ENCODE measurements around the gene HYPK. TPM values are rescaled to one million over a fixed set of nuclear protein-coding genes. Genes with fewer than 3 reads are reported as not detected.

Gene HYPK
- polyA plus RNA-seq, 1 donor from 2014 or later: 5.0 TPM

DNA sequence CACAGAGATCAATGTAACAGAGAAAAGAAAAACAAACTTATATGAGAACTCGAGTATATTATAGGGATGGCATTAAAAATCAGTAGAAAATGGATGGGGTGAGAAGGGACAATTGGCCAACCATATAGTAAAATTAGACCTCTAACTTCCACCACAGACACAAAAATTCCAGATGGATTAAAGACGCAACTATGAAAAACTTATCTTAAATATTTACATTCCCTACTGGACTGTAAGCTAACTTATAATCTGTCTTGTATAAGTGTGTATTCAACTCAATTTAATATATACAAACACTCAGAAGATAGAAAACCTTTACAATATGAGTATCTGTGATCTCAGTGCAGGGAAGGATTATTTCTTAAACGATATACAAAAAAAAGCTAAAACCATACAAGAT lies 21.1 kb downstream of the HYPK start:
- no peak overlapping the region for H3K4me2 ChIP-seq (ENCODE audit: low read length)
- no peaks in the 10 kb centered on the region for H3F3A ChIP-seq (ENCODE audit: insufficient read depth, low read length, poor library complexity, severe bottlenecking)
- no peak overlapping the region for H3K9ac ChIP-seq (ENCODE audit: low read length)
- peaks cover 40% of the 10 kb centered on the region for H3K79me2 ChIP-seq (replicated peaks; ENCODE audit: insufficient read depth, low read length)
- no peak overlapping the region for H3K27ac ChIP-seq (ENCODE audit: low read length)
- no peaks in the 10 kb centered on the region for H3K9me2 ChIP-seq (ENCODE audit: insufficient read depth, low read length)
- no peaks in the 10 kb centered on the region for H3K9me3 ChIP-seq (ENCODE audit: low read length)
- TF ChIP-seq EP300 (conservative IDR thresholded peaks at IDR 0.05; ENCODE audit: poor library complexity, severe bottlenecking): no peak
- TF ChIP-seq MXI1 (conservative IDR thresholded peaks at IDR 0.05; ENCODE audit: poor library complexity, severe bottlenecking): no peak
- TF ChIP-seq RAD21 (conservative IDR thresholded peaks at IDR 0.05): no peak
- no peak for TF ChIP-seq CTCF (IDR thresholded peaks at IDR 0.05; ENCODE audit: poor library complexity, severe bottlenecking)
- no peak for TF ChIP-seq TAF1 (IDR thresholded peaks at IDR 0.05; ENCODE audit: low read depth)
- no peak for TF ChIP-seq POLR2AphosphoS5 (IDR thresholded peaks at IDR 0.05)
- TF ChIP-seq EZH2 (IDR thresholded peaks at IDR 0.05; ENCODE audit: borderline replicate concordance, insufficient read depth, low read length, poor library complexity, severe bottlenecking): no peak
- TF ChIP-seq SMC3 (conservative IDR thresholded peaks at IDR 0.05; ENCODE audit: poor library complexity): no peak
- TF ChIP-seq, protein P1, sequence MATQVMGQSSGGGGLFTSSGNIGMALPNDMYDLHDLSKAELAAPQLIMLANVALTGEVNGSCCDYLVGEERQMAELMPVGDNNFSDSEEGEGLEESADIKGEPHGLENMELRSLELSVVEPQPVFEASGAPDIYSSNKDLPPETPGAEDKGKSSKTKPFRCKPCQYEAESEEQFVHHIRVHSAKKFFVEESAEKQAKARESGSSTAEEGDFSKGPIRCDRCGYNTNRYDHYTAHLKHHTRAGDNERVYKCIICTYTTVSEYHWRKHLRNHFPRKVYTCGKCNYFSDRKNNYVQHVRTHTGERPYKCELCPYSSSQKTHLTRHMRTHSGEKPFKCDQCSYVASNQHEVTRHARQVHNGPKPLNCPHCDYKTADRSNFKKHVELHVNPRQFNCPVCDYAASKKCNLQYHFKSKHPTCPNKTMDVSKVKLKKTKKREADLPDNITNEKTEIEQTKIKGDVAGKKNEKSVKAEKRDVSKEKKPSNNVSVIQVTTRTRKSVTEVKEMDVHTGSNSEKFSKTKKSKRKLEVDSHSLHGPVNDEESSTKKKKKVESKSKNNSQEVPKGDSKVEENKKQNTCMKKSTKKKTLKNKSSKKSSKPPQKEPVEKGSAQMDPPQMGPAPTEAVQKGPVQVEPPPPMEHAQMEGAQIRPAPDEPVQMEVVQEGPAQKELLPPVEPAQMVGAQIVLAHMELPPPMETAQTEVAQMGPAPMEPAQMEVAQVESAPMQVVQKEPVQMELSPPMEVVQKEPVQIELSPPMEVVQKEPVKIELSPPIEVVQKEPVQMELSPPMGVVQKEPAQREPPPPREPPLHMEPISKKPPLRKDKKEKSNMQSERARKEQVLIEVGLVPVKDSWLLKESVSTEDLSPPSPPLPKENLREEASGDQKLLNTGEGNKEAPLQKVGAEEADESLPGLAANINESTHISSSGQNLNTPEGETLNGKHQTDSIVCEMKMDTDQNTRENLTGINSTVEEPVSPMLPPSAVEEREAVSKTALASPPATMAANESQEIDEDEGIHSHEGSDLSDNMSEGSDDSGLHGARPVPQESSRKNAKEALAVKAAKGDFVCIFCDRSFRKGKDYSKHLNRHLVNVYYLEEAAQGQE (IDR thresholded peaks at IDR 0.05; ENCODE audit: borderline replicate concordance): no peak
- H3K4me3 ChIP-seq (ENCODE audit: low read length): peak overlapping the region; percentile 8
- no peaks in the 10 kb centered on the region for H3K36me3 ChIP-seq (ENCODE audit: insufficient read depth, low read length)
- no peaks in the 10 kb centered on the region for H3K27me3 ChIP-seq (ENCODE audit: insufficient read depth, low read depth, low read length)
- no peaks in the 10 kb centered on the region for H4K20me1 ChIP-seq (ENCODE audit: insufficient read depth)
- H2AFZ ChIP-seq (ENCODE audit: low read depth, low read length): no peak overlapping the region

DNA sequence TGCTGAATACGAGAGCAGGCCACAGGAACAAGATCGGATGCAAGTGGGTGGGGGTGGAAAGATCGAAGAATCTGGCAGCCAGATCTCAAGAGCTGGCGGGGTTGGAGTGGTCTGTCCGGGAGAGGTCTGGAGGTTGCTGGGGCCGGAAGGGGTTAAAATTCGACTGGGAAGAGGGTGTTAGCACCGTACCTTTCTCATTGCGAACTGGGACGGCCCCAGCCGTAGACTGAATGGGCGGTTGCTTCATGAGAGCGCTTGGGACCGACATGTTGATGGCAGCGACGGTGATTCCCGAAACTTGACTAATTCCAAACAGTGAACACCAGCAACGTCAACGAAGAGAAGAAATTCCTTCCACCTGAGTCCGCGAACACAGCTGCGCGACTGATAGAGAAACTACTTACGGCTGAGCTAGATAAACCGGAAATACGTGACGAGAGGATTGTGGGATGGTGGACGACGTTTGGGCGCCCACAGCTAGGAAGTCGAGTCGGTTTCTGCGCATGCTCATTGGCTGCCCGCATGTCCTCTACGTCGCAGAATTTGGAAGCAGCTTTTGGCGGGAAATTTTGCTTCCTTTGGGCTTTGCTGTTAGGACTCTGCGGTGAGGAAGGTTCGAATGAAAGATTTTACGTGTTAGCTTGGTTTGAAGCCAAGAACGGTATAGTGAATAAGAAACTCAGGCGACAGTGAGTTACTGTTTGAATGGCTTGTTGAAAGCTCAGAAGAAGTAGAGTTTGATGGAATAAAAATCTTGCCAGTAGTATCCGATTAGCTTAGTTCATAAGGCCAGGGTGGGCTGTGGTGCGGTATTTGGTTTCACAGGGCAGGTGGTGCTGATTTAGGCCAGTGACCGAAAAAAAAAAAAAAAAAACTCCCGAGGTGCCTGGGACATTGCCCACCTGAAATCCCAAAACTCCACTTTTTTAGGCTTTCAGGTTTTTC lies 24.2 kb downstream of the HYPK start, which contains the start of gene MFAP1:
Gene MFAP1 (minus strand): TSS at position 389 of the 945 bp plus-strand sequence. CDS start 121 bp downstream, at position 268.
- peak within 1 kb of the TSS; percentile 83 for H3K9ac ChIP-seq (ENCODE audit: low read length)
- no peaks in the 10 kb centered on the region for H4K20me1 ChIP-seq (ENCODE audit: insufficient read depth)
- H3K4me2 ChIP-seq (ENCODE audit: low read length): peak within 1 kb of the TSS; percentile 80
- TF ChIP-seq CTCF (IDR thresholded peaks at IDR 0.05; ENCODE audit: poor library complexity, severe bottlenecking) (no peak), RAD21 (conservative IDR thresholded peaks at IDR 0.05) (peak; percentile 41), SMC3 (conservative IDR thresholded peaks at IDR 0.05; ENCODE audit: poor library complexity) (peak; percentile 52), TAF1 (IDR thresholded peaks at IDR 0.05; ENCODE audit: low read depth) (peak; percentile 66), EP300 (conservative IDR thresholded peaks at IDR 0.05; ENCODE audit: poor library complexity, severe bottlenecking) (peak; percentile 42), POLR2AphosphoS5 (IDR thresholded peaks at IDR 0.05) (peak; percentile 90), EZH2 (IDR thresholded peaks at IDR 0.05; ENCODE audit: borderline replicate concordance, insufficient read depth, low read length, poor library complexity, severe bottlenecking) (no peak), MXI1 (conservative IDR thresholded peaks at IDR 0.05; ENCODE audit: poor library complexity, severe bottlenecking) (peak; percentile 90)
- TF ChIP-seq, protein P1 (IDR thresholded peaks at IDR 0.05; ENCODE audit: borderline replicate concordance): peak; percentile 64
- no peaks in the 10 kb centered on the region for H3K9me3 ChIP-seq (ENCODE audit: low read length)
- H3K79me2 ChIP-seq (replicated peaks; ENCODE audit: insufficient read depth, low read length): peaks cover 31% of the 10 kb centered on the region
- H3F3A ChIP-seq (ENCODE audit: insufficient read depth, low read length, poor library complexity, severe bottlenecking): no peaks in the 10 kb centered on the region
- peak within 1 kb of the TSS; percentile 77 for H3K4me3 ChIP-seq (ENCODE audit: low read length)
- H3K27ac ChIP-seq (ENCODE audit: low read length): peak within 1 kb of the TSS; percentile 86
- no peaks in the 10 kb centered on the region for H3K9me2 ChIP-seq (ENCODE audit: insufficient read depth, low read length)
- H3K27me3 ChIP-seq (ENCODE audit: insufficient read depth, low read depth, low read length): no peaks in the 10 kb centered on the region
- H3K36me3 ChIP-seq (ENCODE audit: insufficient read depth, low read length): no peaks in the 10 kb centered on the region
- H2AFZ ChIP-seq (ENCODE audit: low read depth, low read length): peak within 1 kb of the TSS; percentile 70

All from neural cell (in vitro differentiated cells).